HAP-1 (cell line): ENCODE data around the gene DLD.
"Not testable (repeated sequence)": the region's sequence is repeated elsewhere in the genome, so short reads cannot be mapped to it uniquely, and the experiment has no call there.

Source experiments
- DNase-seq, 2 experiments: peaks; one replicate each; pipeline ENCODE4 v3.0.0-alpha.2; 2016 to 2020; ENCODE audit warnings: low spot score in 2 of 2
- H3K27me3 ChIP-seq: fragments of 250-450 bp; sonication (Bioruptor Pico); 2 replicates; pipeline ENCODE4 v1.5.1; 2020; ENCODE audit warnings: low read depth, mild to moderate bottlenecking, moderate library complexity
- H3K36me3 ChIP-seq: fragments of 250-450 bp; sonication (Bioruptor Pico); replicated peaks from 2 replicates; pipeline ENCODE4 v1.5.1; 2020; ENCODE audit warnings: mild to moderate bottlenecking
- H3K4me1 ChIP-seq: fragments of 250-450 bp; sonication (Bioruptor Pico); 2 replicates; pipeline ENCODE4 v1.5.1; 2020; ENCODE audit warnings: mild to moderate bottlenecking
- H3K4me3 ChIP-seq: fragments of 250-450 bp; sonication (Bioruptor Pico); 2 replicates; pipeline ENCODE4 v1.5.1; 2020; ENCODE audit warnings: mild to moderate bottlenecking, moderate library complexity
- H3K9me3 ChIP-seq: fragments of 250-450 bp; sonication (Bioruptor Pico); 2 replicates; pipeline ENCODE4 v1.5.1; 2020; ENCODE audit warnings: mild to moderate bottlenecking, moderate library complexity
- in situ Hi-C: fragments of 300-500 bp; cut with MboI; formaldehyde crosslinking; loops from 3 replicates; pipeline ENCODE4 v1.14.3; 2020; ENCODE audit warnings: low sequenced_read_pairs, inconsistent platforms, mixed read lengths

DLD gene

GRCh38 chr7:107879400-107880035 is 11.5 kb upstream of the DLD start:
- Histone ChIP-seq H3K9me3 (no peaks in the 10 kb centered on the region), H3K27me3 (peaks cover 8% of the 10 kb centered on the region), H3K4me1 (no peaks in the 10 kb centered on the region), H3K4me3 (no peak overlapping the region), H3K36me3 (no peaks in the 10 kb centered on the region)
- in situ Hi-C loops: loop anchor here (10.0 kb wide), 2 partner anchors 135 to 425 kb away; partner anchors contain the start of gene CBLL1
- peak; percentile 54 to 66 for DNase-seq

GRCh38 chr7:107882766-107883165 is 8.2 kb upstream of the DLD start:
- H3K27me3 ChIP-seq: peaks cover 11% of the 10 kb centered on the region
- H3K4me1 ChIP-seq: no peaks in the 10 kb centered on the region
- no peak for DNase-seq

GRCh38 chr7:107884066-107884818 is 6.7 kb upstream of the DLD start:
- in situ Hi-C loops: no loop called here
- no peaks in the 10 kb centered on the region for H3K4me1 ChIP-seq
- no peaks in the 10 kb centered on the region for H3K9me3 ChIP-seq
- no peaks in the 10 kb centered on the region for H3K36me3 ChIP-seq
- peaks cover 11% of the 10 kb centered on the region for H3K27me3 ChIP-seq
- H3K4me3 ChIP-seq: no peak overlapping the region
- no peak for DNase-seq

More at GRCh38 chr7:107882766-107883165, 8.2 kb upstream of the DLD start:
- in situ Hi-C loops: no loop called here
- H3K36me3 ChIP-seq: no peaks in the 10 kb centered on the region
- no peaks in the 10 kb centered on the region for H3K9me3 ChIP-seq
- H3K4me3 ChIP-seq: no peak overlapping the region

- Histone ChIP-seq H3K4me1 (peaks cover 17% of the 10 kb centered on the region), H3K27me3 (peaks cover 11% of the 10 kb centered on the region)
- H3K4me3 ChIP-seq, H3K36me3 ChIP-seq, H3K9me3 ChIP-seq, DNase-seq, in situ Hi-C loops: not testable (repeated sequence)
These were observed 3.2 kb upstream of the DLD start for GRCh38 chr7:107887827-107888226.

- H3K9me3 ChIP-seq: no peaks in the 10 kb centered on the region
- no peak overlapping the region for H3K4me3 ChIP-seq
- in situ Hi-C loops: no loop called here
- peaks cover 6% of the 10 kb centered on the region for H3K27me3 ChIP-seq
- peaks cover 15% of the 10 kb centered on the region for H3K36me3 ChIP-seq
- H3K4me1 ChIP-seq: peaks cover 25% of the 10 kb centered on the region
- no peak for DNase-seq
These were observed 991 bp upstream of the DLD start for GRCh38 chr7:107889992-107890391.

GRCh38 chr7:107890493-107890961 is 456 bp upstream of the DLD start:
- H3K27me3 ChIP-seq: 0 out of 2 replicates have a peak, but pooled peaks cover 2% of the 10 kb centered on the region
- no peak for DNase-seq
- in situ Hi-C loops: no loop called here
- peak overlapping the region; percentile 83 for H3K4me3 ChIP-seq
- peaks cover 25% of the 10 kb centered on the region for H3K4me1 ChIP-seq
- no peaks in the 10 kb centered on the region for H3K9me3 ChIP-seq
- H3K36me3 ChIP-seq: peaks cover 21% of the 10 kb centered on the region

- Histone ChIP-seq H3K36me3 (peaks cover 24% of the 10 kb centered on the region), H3K4me1 (peaks cover 25% of the 10 kb centered on the region), H3K27me3 (no peaks in the 10 kb centered on the region), H3K4me3 (peak overlapping the region; percentile 83), H3K9me3 (no peaks in the 10 kb centered on the region)
- in situ Hi-C loops: no loop called here
- DNase-seq: peak in 1 of 2 experiments; percentile 13
These were observed 818 bp downstream of the DLD start for GRCh38 chr7:107891636-107892366.

GRCh38 chr7:107892367-107892741 is 1.4 kb downstream of the DLD start:
- Histone ChIP-seq H3K36me3 (peaks cover 24% of the 10 kb centered on the region), H3K4me3 (peak overlapping the region; percentile 83), H3K4me1 (peaks cover 25% of the 10 kb centered on the region)
- DNase-seq, in situ Hi-C loops, H3K27me3 ChIP-seq, H3K9me3 ChIP-seq: not testable (repeated sequence)

- Histone ChIP-seq H3K4me1 (peaks cover 16% of the 10 kb centered on the region), H3K9me3 (no peaks in the 10 kb centered on the region), H3K36me3 (peaks cover 31% of the 10 kb centered on the region), H3K27me3 (no peaks in the 10 kb centered on the region), H3K4me3 (no peak overlapping the region)
- in situ Hi-C loops: no loop called here
- no peak for DNase-seq
These were observed 8.1 kb downstream of the DLD start for GRCh38 chr7:107898997-107899594.

- Histone ChIP-seq H3K4me3 (no peak overlapping the region), H3K9me3 (no peaks in the 10 kb centered on the region), H3K4me1 (peaks cover 13% of the 10 kb centered on the region), H3K36me3 (peaks cover 25% of the 10 kb centered on the region), H3K27me3 (no peaks in the 10 kb centered on the region)
- in situ Hi-C loops: no loop called here
- no peak for DNase-seq
These were observed 9.6 kb downstream of the DLD start for GRCh38 chr7:107900496-107901015.

- H3K36me3 ChIP-seq: peaks cover 38% of the 10 kb centered on the region
- peak in 1 of 2 experiments; percentile 64 for DNase-seq
- H3K9me3 ChIP-seq: no peaks in the 10 kb centered on the region
- H3K4me3 ChIP-seq: no peak overlapping the region
- peaks cover 13% of the 10 kb centered on the region for H3K4me1 ChIP-seq
- H3K27me3 ChIP-seq: no peaks in the 10 kb centered on the region
- in situ Hi-C loops: no loop called here
These were observed 11.4 kb downstream of the DLD start for GRCh38 chr7:107902381-107902780.

GRCh38 chr7:107907790-107908189 is 16.8 kb downstream of the DLD start:
- Histone ChIP-seq H3K4me1 (peaks cover 3% of the 10 kb centered on the region), H3K27me3 (no peaks in the 10 kb centered on the region), H3K36me3 (peaks cover 71% of the 10 kb centered on the region), H3K4me3 (no peak overlapping the region), H3K9me3 (no peaks in the 10 kb centered on the region)
- no peak for DNase-seq
- in situ Hi-C loops: no loop called here

- no peaks in the 10 kb centered on the region for H3K9me3 ChIP-seq
These were observed 18.5 kb downstream of the DLD start for GRCh38 chr7:107909445-107909844.

More at GRCh38 chr7:107909445-107909844, 18.5 kb downstream of the DLD start:
- H3K4me1 ChIP-seq: peaks cover 3% of the 10 kb centered on the region; the same call in 1 of the 2 replicates
- peaks cover 62% of the 10 kb centered on the region for H3K36me3 ChIP-seq
- in situ Hi-C loops: no loop called here
- no peaks in the 10 kb centered on the region for H3K27me3 ChIP-seq
- H3K4me3 ChIP-seq: no peak overlapping the region
- DNase-seq: no peak
